ENCODE data around the gene ENDOV. TPM values are rescaled to one million over a fixed set of nuclear protein-coding genes. Genes with fewer than 3 reads are reported as not detected.

The ENDOV gene
- polyA plus RNA-seq, 2 of the 4 experiments (the other 2 are of a cell fraction) = 33.2 to 42.6 TPM

GRCh38 chr17:80454557-80455335 is 39.8 kb downstream of the ENDOV start (continued):
- peak; percentile 96 for TF ChIP-seq MYC (IDR thresholded peaks at IDR 0.05; ENCODE audit: borderline replicate concordance, low read length)
- TF ChIP-seq HDAC2 (IDR thresholded peaks at IDR 0.05) = no peak
- TF ChIP-seq HOXA7 (CRISPR knock-in tag; IDR thresholded peaks at IDR 0.05) = no peak
- no peak for TF ChIP-seq CBX8 (IDR thresholded peaks at IDR 0.05)
- no peak for TF ChIP-seq EHMT2 (IDR thresholded peaks at IDR 0.05; ENCODE audit: low read depth)
- TF ChIP-seq ZNF302 (CRISPR knock-in tag; IDR thresholded peaks at IDR 0.05) = no peak
- TF ChIP-seq MAX (IDR thresholded peaks at IDR 0.05) = peak; percentile 96
- no peak; the same call in 1 of the 2 replicates for TF ChIP-seq TFCP2L1 (CRISPR knock-in tag; IDR thresholded peaks at IDR 0.05)
- TF ChIP-seq EHF (CRISPR knock-in tag; IDR thresholded peaks at IDR 0.05) = peak; percentile 0; the same call in 1 of the 2 replicates
- TF ChIP-seq E2F6 (IDR thresholded peaks at IDR 0.05; ENCODE audit: borderline replicate concordance, low read depth) = no peak; the same call in none of the 2 replicates
- no peak for TF ChIP-seq BHLHE40 (IDR thresholded peaks at IDR 0.05; ENCODE audit: low read depth, low read length)
- no peak for TF ChIP-seq RAD21 (conservative IDR thresholded peaks at IDR 0.05 in 1 of 2, IDR thresholded peaks at IDR 0.05 in 1 of 2)
- no peak for TF ChIP-seq RARB (CRISPR knock-in tag; IDR thresholded peaks at IDR 0.05)
- TF ChIP-seq BCL3 (IDR thresholded peaks at IDR 0.05) = peak; percentile 94; the same call in 2 of the 3 replicates
- no peak for TF ChIP-seq CBX2 (IDR thresholded peaks at IDR 0.05; ENCODE audit: borderline replicate concordance, low read depth)
- TF ChIP-seq TP53 (CRISPR knock-in tag; IDR thresholded peaks at IDR 0.05) = no peak
- no peak for TF ChIP-seq CTCF (IDR thresholded peaks at IDR 0.05)
- TF ChIP-seq FOSB (CRISPR knock-in tag; IDR thresholded peaks at IDR 0.05) = no peak
- no peak for TF ChIP-seq SREBF2 (IDR thresholded peaks at IDR 0.05)
- TF ChIP-seq NR3C1 (IDR thresholded peaks at IDR 0.05) = no peak
- TF ChIP-seq POLR2AphosphoS2 (conservative IDR thresholded peaks at IDR 0.05; ENCODE audit: low read length) = no peak
- TF ChIP-seq MAZ (IDR thresholded peaks at IDR 0.05; ENCODE audit: borderline replicate concordance, low read depth, low read length) = 0 out of 2 replicates have a peak, but pooled peaks have one; percentile 1
- TF ChIP-seq ELK1 (IDR thresholded peaks at IDR 0.05; ENCODE audit: low read depth, low read length) = no peak
- TF ChIP-seq SMC3 (IDR thresholded peaks at IDR 0.05) = peak; percentile 8; the same call in 2 of the 3 replicates
